Melanocyte of skin (primary cell): Measurements from ENCODE around the gene SPATA46. TPM values are rescaled to one million over a fixed set of nuclear protein-coding genes. Genes with fewer than 3 reads are reported as not detected.

Experiments used
- small RNA-seq, 2 donors: library from RNA; depleted of rRNA; stranded (forward); fragments of <200 nt; gene quantifications; one replicate each; pipeline ENCODE3, GENCODE V24; 2012
- total RNA-seq, 2 donors: library from RNA; depleted of rRNA; stranded (reverse); fragments of >200 nt; gene quantifications; 2 replicates each; pipeline ENCODE4 v1.2.3, GENCODE V29; 2012

Gene SPATA46
- not detected for total RNA-seq

GRCh38 chr1:162376691-162377090 is at the start of gene SPATA46:
Gene SPATA46 (minus strand): TSS chr1:162376854. CDS start chr1:162376790, 64 bp downstream.

GRCh38 chr1:162412002-162412401 is 35.3 kb upstream of the SPATA46 start, which contains the start of gene SH2D1B:
Gene SH2D1B (minus strand): TSS chr1:162412136. CDS start chr1:162412016, 120 bp downstream.

GRCh38 chr1:162381383-162381782 is 4.7 kb upstream of the SPATA46 start, which contains the start of gene C1orf226:
Gene C1orf226 (plus strand): TSS chr1:162381728. CDS start chr1:162381902, 174 bp downstream.

Small RNAs within 50 kb of the gene (small RNA-seq; reads per million reads assigned to genes)
- gene MIR556 = 0 reads per million in 2 donors
- gene RNA5SP61 = 0 reads per million in 2 donors

Other genes with a start within 250 kb of the SPATA46 start
- gene C1orf226, start 4.9 kb upstream of the SPATA46 start, total RNA-seq = not detected
- under 1 TPM in 1 of 2 donors, not detected in 1; under 0.01 TPM for gene SH2D1B, start 35.3 kb upstream of the SPATA46 start, total RNA-seq
- gene UHMK1, start 121.0 kb upstream of the SPATA46 start, total RNA-seq = 10 to 100 TPM; 58.5 to 74.9 TPM
- 10 to 100 TPM; 20.3 to 34.0 TPM for gene UAP1, start 184.9 kb upstream of the SPATA46 start, total RNA-seq